HL-60 (cell line): ENCODE results near the gene MSANTD3.

Source experiments
- DNase-seq, 2 experiments: peaks; one replicate each; pipeline ENCODE4 v3.0.0-alpha.2; 2010 to 2020; ENCODE audit warnings: low read depth in 1 of 2, low spot score in 1 of 2
- H3K27ac ChIP-seq: fragments of 250-450 bp; sonication (Bioruptor Pico); replicated peaks from 2 replicates; pipeline ENCODE4 v1.5.1; 2020; ENCODE audit warnings: mild to moderate bottlenecking, moderate library complexity
- H3K27me3 ChIP-seq: fragments of 250-450 bp; sonication (Bioruptor Pico); 2 replicates; pipeline ENCODE4 v1.5.1; 2021; ENCODE audit warnings: mild to moderate bottlenecking, moderate library complexity; ENCODE audit not compliant: insufficient read depth, poor library complexity, severe bottlenecking
- H3K4me3 ChIP-seq: replicated peaks from 2 replicates; pipeline ENCODE4 v1.5.1; 2011; ENCODE audit warnings: mild to moderate bottlenecking, control low read depth, low read length; ENCODE audit not compliant: insufficient read depth
- CTCF ChIP-seq: IDR thresholded peaks from one replicate; pipeline ENCODE4 v1.5.1; 2011; ENCODE audit warnings: low read length, control low read depth, inconsistent platforms; ENCODE audit not compliant: insufficient read depth
- GABPA ChIP-seq: IDR thresholded peaks from 2 replicates; pipeline ENCODE4 v1.6.1; 2012; ENCODE audit warnings: low read depth
- POLR2AphosphoS5 ChIP-seq: IDR thresholded peaks from 2 replicates; pipeline ENCODE4 v1.6.1; 2012; ENCODE audit warnings: low read depth
- REST ChIP-seq: IDR thresholded peaks from 2 replicates; pipeline ENCODE4 v1.6.1; 2012; ENCODE audit warnings: low read depth; ENCODE audit not compliant: insufficient replicate concordance
- SPI1 ChIP-seq: IDR thresholded peaks from 2 replicates; pipeline ENCODE4 v1.6.1; 2012; ENCODE audit warnings: low read depth, mild to moderate bottlenecking, borderline replicate concordance

The MSANTD3 gene

GRCh38 chr9:100409176-100409556 lies 17.8 kb upstream of the MSANTD3 start:
- Histone ChIP-seq H3K27me3 (no peaks in the 10 kb centered on the region), H3K4me3 (no peak overlapping the region), H3K27ac (no peak overlapping the region)
- DNase-seq = no peak
- no peak for TF ChIP-seq REST
- no peak for TF ChIP-seq GABPA
- no peak for TF ChIP-seq SPI1
- TF ChIP-seq CTCF = no peak
- no peak for TF ChIP-seq POLR2AphosphoS5

- Histone ChIP-seq H3K27me3 (no peaks in the 10 kb centered on the region), H3K4me3 (peak overlapping the region; percentile 42), H3K27ac (peak overlapping the region; percentile 46)
- DNase-seq = peak; percentile 78 to 94
- no peak for TF ChIP-seq SPI1
- no peak for TF ChIP-seq GABPA
- peak; percentile 76 for TF ChIP-seq POLR2AphosphoS5
- TF ChIP-seq REST = no peak
- TF ChIP-seq CTCF = no peak
Measured at GRCh38 chr9:100411472-100412283, 15.3 kb upstream of the MSANTD3 start.

GRCh38 chr9:100413839-100414420 lies 13.0 kb upstream of the MSANTD3 start:
- TF ChIP-seq POLR2AphosphoS5 (no peak), SPI1 (no peak), CTCF (no peak), REST (no peak), GABPA (no peak)
- Histone ChIP-seq H3K4me3 (no peak overlapping the region), H3K27ac (no peak overlapping the region), H3K27me3 (no peaks in the 10 kb centered on the region)
- no peak for DNase-seq
